ENCODE measurements around the gene CLASP1. TPM values are rescaled to one million over a fixed set of nuclear protein-coding genes. Genes with fewer than 3 reads are reported as not detected.

The CLASP1 gene
- polyA plus RNA-seq, 1 experiment = 12.8 TPM

- DNase-seq (ENCODE audit: low read depth, low spot score) = no peak
- Histone ChIP-seq H3K9me3 (ENCODE audit: control insufficient read depth, insufficient read depth, low read length) (no peaks in the 10 kb centered on the region), H3K4me3 (ENCODE audit: low read depth, low read length) (no peak overlapping the region), H3K27me3 (ENCODE audit: control insufficient read depth, insufficient read depth, low read length) (no peaks in the 10 kb centered on the region), H3K27ac (ENCODE audit: low read depth, low read length) (no peak overlapping the region)
- CTCF ChIA-PET = interaction anchor here (0.5 kb wide), 1 partner anchor 115 kb away, joined by 4 read pairs; no protein-coding TSS in a partner anchor
- no peak for TF ChIP-seq CTCF (IDR thresholded peaks at IDR 0.05; ENCODE audit: low read depth, low read length)
- POLR2A ChIA-PET = no interaction called here
These were observed 43.2 kb downstream of the CLASP1 start for GRCh38 chr2:121605820-121606733.

GRCh38 chr2:121603185-121603584 lies 46.1 kb downstream of the CLASP1 start:
- no peaks in the 10 kb centered on the region for H3K9me3 ChIP-seq (ENCODE audit: control insufficient read depth, insufficient read depth, low read length)
- H3K27me3 ChIP-seq (ENCODE audit: control insufficient read depth, insufficient read depth, low read length) = no peaks in the 10 kb centered on the region
- DNase-seq (ENCODE audit: low read depth, low spot score) = no peak
- no peak overlapping the region for H3K27ac ChIP-seq (ENCODE audit: low read depth, low read length)
- TF ChIP-seq CTCF (IDR thresholded peaks at IDR 0.05; ENCODE audit: low read depth, low read length) = no peak
- ChIA-PET POLR2A (no interaction called here), CTCF (no interaction called here)
- H3K4me3 ChIP-seq (ENCODE audit: low read depth, low read length) = no peak overlapping the region

- ChIA-PET CTCF (no interaction called here), POLR2A (interaction anchor here (0.6 kb wide), 1 partner anchor 26 kb away, joined by 7 read pairs; no protein-coding TSS in a partner anchor)
- TF ChIP-seq CTCF (IDR thresholded peaks at IDR 0.05; ENCODE audit: low read depth, low read length) = no peak
- Histone ChIP-seq H3K4me3 (ENCODE audit: low read depth, low read length) (no peak overlapping the region), H3K27ac (ENCODE audit: low read depth, low read length) (no peak overlapping the region), H3K9me3 (ENCODE audit: control insufficient read depth, insufficient read depth, low read length) (no peaks in the 10 kb centered on the region), H3K27me3 (ENCODE audit: control insufficient read depth, insufficient read depth, low read length) (no peaks in the 10 kb centered on the region)
- DNase-seq (ENCODE audit: low read depth, low spot score) = no peak
These were observed 49.2 kb downstream of the CLASP1 start for GRCh38 chr2:121599963-121600651.

- no peak overlapping the region for H3K27ac ChIP-seq (ENCODE audit: low read depth, low read length)
- CTCF ChIA-PET = interaction anchor here (1.1 to 1.3 kb wide), 2 partner anchors 68 to 195 kb away, joined by 3 read pairs; partner anchors contain the start of gene RNU4ATAC
- DNase-seq (ENCODE audit: low read depth, low spot score) = no peak
- no peak overlapping the region for H3K4me3 ChIP-seq (ENCODE audit: low read depth, low read length)
- TF ChIP-seq CTCF (IDR thresholded peaks at IDR 0.05; ENCODE audit: low read depth, low read length) = no peak
- no peaks in the 10 kb centered on the region for H3K9me3 ChIP-seq (ENCODE audit: control insufficient read depth, insufficient read depth, low read length)
- POLR2A ChIA-PET = no interaction called here
- no peaks in the 10 kb centered on the region for H3K27me3 ChIP-seq (ENCODE audit: control insufficient read depth, insufficient read depth, low read length)
These were observed 51.2 kb downstream of the CLASP1 start for GRCh38 chr2:121598087-121598486.
